Tongue (tissue), 2 donors: ENCODE data around the gene MYH16. TPM values are rescaled to one million over a fixed set of nuclear protein-coding genes. Genes with fewer than 3 reads are reported as not detected.
"Not testable (repeated sequence)": the region's sequence is repeated elsewhere in the genome, so short reads cannot be mapped to it uniquely, and the experiment has no call there.

Experiments used
- DNase-seq: peaks from one replicate; pipeline ENCODE4 v3.0.0-alpha.2; 2015
- total RNA-seq: library from RNA; depleted of rRNA; stranded (reverse); fragments of >200 nt; gene quantifications from one replicate; pipeline ENCODE4 v1.2.3, GENCODE V29; 2014

MYH16 gene
- not detected for total RNA-seq

DNA sequence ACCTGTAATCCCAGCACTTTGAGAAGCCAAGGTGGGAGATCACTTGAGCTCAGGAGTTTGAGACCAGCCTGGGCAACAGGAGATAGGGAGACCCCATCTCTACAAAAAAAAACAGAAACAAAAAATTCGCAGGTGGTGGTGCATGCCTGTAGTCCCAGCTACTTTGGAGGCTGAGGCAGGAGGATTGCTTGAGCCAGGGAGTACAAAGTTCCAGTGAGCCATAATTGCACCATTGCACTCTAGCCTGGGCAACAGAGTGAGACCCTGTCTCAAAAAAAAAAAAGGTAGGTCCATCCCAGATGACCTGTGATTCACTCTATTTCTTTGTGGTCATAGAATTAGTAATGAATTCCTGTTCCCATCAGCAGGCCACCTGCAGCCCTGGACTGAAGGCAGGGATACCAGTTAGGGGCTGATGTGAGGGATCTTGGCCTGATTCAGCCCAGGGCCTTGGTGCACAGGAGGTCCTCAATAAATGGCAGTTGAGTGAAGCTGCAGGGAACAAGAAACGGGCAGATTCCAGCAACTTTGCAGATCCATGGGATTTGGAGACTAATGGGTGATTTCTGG lies at the start of gene MYH16:
MYH16 (plus strand) TSS at position 364 of the 570 bp plus-strand sequence.
- no peak for DNase-seq

DNA sequence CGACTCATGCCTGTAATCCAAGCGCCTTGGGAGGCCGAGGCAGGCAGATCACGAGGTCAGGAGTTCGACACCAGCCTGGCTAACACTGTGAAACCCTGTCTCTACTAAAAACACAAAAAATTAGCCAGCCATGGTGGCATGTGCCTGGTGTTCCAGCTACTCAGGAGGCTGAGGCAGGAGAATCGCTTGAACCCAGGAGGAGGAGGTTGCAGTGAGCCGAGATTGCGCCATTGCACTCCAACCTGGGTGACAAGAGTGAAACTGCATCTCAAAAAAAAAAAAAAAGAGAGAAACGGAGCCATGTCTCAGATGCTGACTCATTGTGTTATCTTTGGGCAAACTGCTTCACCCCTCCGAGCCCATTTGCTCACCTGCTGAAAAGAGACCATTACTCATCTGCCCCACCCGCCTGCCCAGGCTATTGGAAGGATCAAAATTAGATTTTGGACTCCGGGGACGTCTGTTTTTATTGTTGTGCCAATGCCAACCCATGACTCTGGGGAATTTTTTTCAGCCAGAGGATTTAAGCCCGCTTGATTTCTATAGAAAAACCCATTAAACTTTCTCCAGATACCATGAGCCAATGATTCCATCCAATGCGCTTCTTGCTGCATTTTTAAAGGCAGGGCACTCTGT lies 48.3 kb upstream of the MYH16 start:
- DNase-seq: not testable (repeated sequence)

DNA sequence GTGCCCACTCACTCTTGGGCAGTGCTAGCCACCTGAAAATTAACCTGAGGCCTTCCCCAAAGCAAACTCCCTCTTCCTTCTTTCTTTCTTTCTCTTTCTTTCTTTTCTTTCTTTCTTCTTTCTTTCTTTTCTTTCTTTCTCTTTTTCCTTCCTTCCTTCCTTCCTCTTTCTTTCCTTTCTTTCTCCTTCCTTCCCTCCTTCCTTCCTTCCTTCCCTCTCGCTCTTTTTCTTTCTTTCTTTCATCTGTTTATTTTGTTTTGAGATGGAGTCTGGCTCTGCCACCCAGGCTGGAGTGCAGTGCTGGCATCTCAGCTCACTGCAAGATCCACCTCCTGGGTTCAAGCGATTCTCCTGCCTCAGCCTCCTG lies 47.8 kb upstream of the MYH16 start:
- no peak for DNase-seq

DNA sequence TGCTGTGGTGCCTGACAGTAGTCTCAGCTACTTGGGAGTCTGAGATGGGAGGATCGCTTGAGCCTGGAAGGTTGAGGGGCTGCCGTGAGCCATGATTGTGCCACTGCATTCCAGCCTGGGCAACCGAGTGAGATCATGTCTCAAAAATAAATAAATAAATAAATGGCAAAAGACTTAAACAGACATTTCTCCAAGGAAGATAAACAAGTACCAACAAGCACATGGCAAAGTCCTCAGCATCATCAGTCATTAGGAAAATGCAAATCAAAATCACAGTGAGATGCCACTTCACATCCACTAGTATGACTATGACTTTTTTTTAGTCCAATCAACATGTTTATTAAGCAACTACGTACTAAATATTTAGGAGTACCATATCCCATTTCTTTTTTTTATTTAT lies 43.4 kb upstream of the MYH16 start:
- no peak for DNase-seq

DNA sequence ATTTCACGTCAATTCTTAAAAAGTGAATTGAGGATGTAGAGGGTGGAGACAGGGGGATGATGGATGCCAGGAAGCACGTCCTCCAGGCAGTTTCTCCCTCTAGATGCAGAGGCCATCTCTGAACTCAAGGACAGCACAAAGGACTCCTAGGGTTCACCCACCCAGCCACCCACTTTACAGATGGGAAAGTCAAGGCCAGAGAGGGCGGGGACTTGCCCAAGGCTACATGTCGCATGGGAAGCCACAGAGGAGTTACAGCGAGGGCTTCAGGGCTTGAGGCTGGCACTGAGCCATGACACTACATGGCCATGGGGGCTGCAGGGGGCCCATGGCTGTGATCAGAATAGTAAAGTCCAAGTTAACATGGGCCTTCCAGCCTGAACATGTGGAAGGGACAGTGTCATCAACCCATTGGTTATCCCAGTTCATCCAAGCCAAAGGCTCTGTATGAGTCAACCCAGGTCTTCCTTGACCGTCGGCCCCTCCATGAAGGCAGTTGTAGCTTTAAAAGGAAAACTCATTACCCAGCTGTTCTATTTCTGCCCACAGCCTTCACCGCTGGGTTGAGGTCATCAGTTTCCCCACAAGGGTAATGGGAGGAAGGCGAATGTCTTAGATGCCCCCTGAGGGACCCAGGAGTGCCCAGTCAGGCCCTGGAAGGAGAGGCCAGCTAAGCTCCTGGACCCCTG lies 40.4 kb upstream of the MYH16 start:
- no peak for DNase-seq

DNA sequence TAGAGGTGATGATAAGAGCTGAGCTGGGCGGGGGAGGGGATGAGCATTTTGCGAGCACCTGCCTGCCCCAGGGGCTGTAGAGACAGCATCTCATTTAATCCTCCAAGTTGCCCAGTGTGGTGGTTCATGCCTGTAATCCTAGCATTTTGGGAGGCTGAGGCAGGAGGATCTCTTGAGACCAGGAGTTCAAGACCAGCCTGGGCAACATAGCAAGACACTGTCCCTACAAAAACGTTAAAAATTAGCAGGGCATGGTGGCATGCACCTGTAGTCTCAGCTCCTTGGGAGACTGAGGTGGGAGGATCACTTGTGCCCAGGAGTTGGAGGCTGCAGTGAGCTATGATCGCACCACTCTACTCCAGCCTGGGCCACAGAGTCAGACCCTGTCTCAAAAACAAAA lies 39.7 kb upstream of the MYH16 start:
- DNase-seq: not testable (repeated sequence)

DNA sequence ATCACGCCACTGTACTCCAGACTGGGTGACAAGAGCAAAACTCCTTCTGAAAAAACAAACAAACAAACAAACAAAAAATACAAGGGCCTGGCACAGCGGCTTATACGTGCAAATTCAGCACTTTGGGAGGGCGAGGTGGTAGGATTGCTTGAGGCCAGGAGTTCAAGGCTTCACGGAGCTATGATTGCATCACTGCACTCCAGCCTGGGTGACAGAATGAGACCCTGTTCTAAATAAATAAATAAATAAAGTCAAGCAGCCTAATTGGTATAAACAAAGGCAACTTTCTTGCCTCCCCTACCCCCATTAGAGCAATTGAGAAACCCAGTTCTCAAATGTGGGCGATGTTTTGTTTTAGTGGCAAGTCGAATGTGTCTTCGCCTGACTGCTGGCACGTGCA lies 38.5 kb upstream of the MYH16 start:
- no peak for DNase-seq

DNA sequence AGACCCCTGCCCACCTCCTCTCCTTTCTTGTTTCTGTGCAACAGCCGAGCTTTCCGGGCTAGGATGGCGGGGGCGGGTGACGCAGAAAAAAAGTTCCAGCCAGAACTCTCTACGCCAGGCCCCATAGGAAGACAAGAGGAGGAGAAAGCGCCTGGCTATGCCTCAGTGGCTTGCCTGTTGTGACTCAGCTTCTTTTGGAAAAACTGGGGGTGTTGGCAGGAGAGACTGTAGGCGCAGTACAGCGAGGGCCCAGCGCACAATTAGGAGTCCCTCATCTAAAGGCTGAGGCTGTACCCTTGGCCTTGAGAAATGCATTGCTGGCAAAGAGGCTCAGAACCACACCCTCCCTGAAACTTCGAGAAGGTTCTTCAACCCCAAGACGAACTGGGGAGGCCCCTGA lies 36.7 kb upstream of the MYH16 start:
- DNase-seq: no peak

DNA sequence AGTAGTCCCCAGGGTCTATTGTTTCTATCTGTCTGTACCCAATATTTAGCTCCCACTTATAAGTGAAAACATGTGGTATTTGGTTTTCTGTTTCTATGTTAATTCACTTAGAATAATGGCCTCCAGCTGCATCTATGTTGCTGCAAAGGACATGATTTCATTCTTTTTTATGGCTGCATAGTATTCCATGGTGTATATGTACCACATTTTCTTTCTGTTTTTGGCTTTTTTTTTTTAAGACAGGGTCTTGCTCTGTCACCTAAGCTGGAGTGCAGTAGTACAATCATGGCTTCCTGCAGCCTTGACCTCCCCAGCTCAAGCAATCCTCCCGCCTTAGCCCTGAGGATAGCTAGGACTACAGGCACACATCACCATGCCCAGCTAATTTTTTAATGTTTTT lies 34.8 kb upstream of the MYH16 start:
- not testable (repeated sequence) for DNase-seq

DNA sequence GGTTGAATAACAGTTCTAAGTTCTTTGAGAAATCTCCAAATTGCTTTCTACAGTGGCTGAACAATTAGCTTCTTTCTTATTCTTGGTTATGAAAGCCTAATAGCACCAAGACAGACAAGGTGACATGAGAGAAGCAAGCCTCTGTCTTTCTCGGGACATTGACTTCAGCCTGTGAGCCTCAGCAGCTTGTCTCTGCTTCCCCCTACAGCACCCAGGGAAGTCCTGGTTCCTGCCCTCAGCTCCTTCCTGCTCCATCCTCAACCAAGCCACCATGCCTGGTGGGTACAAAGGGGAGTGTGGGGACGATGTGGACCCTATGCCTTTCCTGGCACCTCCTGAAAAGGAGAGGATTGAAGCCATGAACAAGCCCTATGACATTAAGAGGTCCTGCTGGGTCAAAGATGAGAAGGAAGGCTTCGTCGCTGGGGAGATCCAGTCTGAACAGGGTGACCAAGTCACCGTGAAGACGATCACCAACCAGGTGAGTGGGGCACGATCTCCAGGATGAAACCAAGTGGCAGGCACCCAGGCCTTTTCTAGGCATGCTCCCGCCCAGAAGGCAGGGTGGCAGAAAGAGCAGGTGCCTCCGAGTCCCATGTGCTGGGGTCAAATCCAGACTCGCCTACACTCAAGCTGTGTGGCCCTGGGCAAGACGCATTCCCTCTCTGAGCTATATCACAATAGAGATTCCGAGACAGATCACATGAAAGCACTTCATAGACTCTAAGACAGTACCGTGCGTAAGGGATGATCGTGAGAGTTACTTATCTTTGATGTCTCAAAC lies 33.9 kb upstream of the MYH16 start:
- DNase-seq: no peak

DNA sequence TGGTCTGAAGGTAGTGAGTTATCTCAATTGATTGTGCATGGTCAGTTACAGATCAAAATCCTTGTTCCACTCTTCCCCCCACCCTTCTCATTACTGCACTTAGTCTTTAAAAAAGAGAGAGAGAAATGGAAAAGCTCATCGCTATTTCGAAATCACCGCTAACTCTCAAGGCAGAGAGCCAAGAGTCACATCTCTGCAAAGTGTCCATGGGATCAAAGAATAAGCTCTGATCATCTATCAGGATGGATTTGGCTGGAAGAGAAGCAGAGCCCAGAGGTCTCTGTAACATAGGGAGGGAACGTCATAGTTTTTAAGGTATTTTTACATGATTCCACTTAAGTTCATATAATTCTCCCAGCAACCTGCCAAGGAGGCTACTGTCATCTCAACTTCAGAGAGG lies 30.0 kb upstream of the MYH16 start:
- no peak for DNase-seq

DNA sequence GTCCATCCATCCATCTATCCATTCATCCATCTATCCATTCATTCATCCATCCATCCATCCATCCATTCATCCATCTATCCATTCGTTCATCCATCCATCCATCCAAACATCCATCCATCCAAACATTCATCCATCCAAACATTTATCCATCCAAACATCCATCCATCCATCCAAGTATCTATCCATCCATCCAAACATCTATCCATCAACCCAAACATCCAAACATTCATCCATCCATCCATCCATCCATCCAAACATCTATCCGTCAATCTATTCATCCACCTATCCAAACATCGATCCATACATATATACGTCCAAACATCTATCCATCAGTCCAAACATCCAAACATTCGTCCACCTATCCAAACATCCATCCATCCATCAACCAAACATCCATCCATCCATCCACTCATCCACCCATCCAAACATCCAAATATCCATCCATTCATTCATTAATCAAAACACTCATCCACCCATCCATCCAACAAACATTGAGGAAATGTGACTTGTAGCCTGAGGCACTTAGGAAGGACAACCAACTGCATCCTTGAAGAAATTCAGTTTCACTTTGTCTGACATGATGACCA lies 28.8 kb upstream of the MYH16 start:
- DNase-seq: no peak

DNA sequence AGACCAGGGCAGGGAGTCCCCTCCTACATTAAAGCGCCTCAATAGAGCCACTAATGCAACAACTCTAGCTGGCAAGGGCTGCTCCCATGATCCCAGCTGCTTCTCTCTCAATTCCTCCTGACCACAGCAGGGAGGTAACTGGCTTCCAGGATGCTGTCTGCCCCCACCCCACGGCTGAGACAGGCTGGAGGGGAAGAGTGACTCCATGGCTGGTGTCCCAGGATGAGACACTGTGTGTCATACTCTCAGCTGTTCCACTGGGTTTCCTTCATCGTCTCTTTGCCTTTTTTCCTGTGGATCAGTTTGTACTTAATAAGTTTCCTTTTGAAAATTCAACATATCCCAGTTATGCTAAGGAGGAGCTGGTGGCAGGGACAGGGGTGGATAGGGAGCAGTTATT lies 27.7 kb upstream of the MYH16 start:
- DNase-seq: no peak

DNA sequence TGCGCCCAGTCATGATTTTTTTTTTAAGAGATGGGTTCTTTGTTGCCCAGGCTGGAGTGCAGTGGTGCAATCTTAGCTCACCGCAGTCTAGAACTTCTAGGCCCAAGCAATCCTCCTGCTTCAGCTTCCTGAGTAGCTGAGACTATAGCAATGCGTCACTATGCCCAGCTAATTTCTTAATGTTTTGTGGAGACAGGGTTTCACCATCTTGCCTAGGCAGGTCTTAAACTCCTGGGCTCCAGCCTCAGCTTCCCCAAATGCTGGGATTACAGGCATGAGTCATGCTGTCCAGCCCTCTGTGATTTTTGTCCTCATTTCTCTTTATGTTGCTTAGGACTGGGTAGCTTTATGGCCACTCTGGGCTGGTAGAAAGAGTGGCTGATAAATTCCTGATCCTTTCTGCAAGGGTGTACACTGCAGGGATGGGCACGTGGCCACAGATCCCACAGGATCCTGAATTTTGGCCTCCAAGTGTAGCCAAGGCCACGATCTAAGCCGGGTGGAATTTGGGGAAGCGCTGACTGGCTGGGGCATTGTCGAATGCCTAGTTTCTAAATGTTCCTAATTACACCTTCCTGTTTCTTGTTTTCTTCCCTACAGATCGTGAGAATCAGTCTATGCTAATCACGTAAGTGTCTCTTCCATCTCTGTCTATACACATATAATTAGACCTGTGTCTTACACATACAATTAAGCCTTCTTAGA lies 24.1 kb upstream of the MYH16 start:
- no peak for DNase-seq

DNA sequence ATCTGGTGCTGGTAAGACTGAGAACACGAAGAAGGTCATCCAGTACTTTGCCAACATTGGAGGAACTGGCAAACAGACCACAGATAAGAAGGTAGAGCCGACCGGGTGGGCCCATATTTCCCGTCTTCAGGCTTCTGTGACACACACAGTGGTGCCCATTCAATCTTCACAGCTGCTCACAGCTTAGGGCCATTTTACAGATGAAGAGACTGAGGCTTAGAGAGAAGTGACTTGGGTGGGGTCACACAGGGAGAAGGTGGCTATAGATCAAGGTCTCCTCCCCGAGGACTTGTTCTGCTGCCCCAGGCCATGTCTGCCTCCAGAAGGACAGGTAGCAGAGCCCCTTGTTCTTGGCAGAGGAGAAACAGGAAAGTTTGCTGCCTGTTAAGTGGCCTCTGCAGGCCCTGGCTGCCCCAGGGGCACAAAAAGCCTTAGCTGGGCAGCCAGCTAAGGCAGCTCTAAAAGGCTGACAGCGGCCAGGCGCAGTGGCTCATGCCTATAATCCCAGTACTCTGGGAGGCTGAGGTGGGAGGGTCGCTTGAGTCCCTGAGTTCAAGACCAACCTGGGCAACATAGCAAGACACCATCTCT lies 22.6 kb upstream of the MYH16 start:
- DNase-seq: no peak

DNA sequence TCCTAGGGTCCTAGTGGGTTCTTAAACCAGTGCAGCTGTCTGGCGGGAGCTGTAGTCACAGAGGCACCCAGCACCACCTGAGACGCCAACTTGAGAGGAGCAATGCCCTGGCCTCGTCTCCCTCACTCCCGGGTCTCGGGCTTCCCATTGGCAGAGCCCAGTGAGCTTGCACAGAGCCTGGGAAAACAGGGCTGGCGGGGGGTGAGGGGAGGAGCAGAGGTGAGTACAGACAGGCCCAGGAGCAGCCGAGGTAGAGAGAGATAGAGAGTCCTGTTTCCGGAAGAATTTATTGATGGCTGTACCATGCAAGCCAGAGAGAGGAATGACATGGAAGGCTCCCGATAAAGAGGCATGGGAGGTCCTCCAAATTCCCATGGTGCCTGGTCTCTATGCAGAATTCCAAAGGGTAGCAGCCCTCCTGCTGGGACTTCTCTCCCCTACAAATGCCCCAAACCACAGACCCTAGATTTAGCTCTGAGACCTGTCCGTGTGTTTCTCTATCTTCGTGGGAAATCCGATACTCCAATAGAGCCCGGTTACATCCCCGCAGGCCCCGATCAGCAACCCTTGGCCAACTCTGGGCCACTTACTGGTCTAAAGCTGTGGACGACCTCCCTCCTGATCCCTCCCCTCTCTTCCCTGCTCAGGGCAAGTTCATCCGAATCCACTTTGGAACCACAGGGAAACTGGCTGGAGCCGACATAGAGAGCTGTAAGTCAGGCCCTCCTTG lies 20.3 kb upstream of the MYH16 start:
- DNase-seq: no peak

DNA sequence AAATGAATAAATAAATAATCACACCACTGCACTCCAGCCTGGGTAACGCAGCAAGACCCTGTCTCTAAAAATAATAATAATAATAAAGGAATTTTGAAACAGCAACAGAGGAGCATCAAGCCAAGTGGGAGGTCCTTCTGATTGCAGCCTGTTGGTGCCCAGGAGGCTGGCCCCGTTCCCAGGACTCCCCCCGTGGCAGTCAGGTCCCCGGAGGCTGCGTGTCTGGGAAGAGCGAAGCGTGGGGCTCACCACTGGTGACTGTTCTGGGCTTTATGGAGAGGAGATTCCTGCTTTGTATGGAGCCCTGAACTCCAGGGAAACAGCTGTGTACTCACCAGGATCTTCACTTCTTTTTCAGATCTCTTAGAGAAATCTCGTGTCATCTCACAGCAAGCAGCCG lies 19.3 kb upstream of the MYH16 start:
- DNase-seq: no peak

DNA sequence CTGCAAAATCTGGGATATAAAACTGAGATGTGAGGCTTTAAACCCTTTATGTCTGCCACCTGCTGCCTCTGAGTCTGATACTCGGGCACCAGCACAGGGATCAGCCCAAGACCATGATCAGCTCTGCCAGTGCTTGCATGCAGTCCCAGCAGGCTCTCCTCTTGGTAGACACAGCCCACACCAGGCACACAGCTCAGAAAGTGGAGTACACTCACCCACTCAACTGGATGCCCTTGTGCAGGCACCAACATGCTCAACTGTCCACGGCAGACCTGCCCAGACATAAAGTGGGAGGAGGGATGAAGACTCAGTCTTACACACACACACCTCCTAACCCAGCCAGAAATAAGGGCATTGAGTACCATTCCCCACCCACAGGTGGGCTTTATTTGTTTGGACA lies 18.2 kb upstream of the MYH16 start:
- no peak for DNase-seq

DNA sequence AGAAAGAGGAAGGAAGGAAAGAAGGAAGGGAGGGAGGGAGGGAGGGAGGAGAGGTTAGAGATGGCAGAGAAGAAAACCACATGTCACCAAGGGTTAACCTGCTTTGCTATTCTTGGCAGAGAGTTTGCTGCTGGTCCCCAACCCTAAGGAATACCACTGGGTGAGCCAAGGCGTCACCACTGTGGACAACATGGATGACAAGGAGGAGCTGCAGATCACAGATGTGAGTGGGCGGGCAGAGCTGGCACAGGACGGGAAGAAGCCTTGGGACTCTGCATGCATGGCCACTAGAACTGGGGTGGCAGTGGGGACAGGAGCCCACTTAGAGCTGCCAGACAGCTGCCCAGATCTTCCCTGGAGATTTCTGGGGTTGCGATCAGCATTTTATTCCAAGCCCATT lies 17.2 kb upstream of the MYH16 start:
- no peak for DNase-seq

DNA sequence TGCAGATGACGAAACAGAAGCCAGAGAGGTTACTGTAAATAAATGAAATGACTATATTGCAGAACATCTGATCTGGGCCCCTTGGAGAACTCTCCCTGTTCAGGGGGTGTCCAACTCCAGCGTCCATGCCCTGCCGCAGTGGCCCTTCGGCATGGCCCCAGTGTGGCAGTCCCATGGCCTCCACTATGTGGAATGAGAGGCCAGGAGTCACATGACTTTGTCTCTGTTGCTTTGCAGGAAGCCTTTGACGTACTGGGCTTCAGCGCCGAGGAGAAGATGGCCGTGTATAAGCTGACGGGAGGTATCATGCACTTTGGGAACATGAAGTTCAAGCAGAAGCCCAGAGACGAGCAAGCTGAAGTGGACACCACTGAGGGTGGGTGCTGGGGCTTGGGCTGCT lies 15.6 kb upstream of the MYH16 start:
- DNase-seq: no peak

DNA sequence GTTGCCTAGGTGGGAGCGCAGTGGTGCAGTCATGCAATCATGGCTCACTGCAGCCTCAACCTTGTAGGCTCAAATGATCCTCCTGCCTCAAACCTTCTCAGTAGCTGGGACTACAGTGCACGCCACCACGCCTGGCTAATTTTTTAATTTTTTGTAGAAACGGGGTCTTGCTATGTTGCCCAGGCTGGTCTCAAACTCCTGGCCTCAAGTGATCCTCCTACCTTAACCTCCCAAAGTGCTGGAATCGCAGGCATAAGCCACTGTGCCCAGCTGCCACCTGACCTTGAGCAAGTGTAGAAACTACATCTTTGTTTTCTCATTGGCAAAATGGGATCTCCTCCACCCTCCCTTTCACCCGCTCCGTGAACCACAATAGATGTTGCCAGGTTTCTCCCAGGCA lies 15.0 kb upstream of the MYH16 start:
- DNase-seq: no peak
